Fibroblast of the aortic adventitia (primary cell): ENCODE measurements around the gene OXCT1. TPM values are rescaled to one million over a fixed set of nuclear protein-coding genes. Genes with fewer than 3 reads are reported as not detected.
"Not testable (repeated sequence)": the region's sequence is repeated elsewhere in the genome, so short reads cannot be mapped to it uniquely, and the experiment has no call there.

Experiments
- DNase-seq: peaks from one replicate; pipeline ENCODE4 v3.0.0-alpha.2; 2010; ENCODE audit warnings: low read depth
- H3K4me3 ChIP-seq: 2 replicates; pipeline ENCODE4 v1.5.1; 2011; ENCODE audit warnings: low read depth, mild to moderate bottlenecking, control low read depth, low read length, moderate library complexity
- CTCF ChIP-seq: IDR thresholded peaks from 2 replicates; pipeline ENCODE4 v1.5.1; 2011; ENCODE audit warnings: mild to moderate bottlenecking, low read length, control low read depth, inconsistent platforms; ENCODE audit not compliant: insufficient read depth
- total RNA-seq: library from RNA; depleted of rRNA; stranded (reverse); fragments of >200 nt; gene quantifications from 2 replicates; pipeline ENCODE4 v1.2.3, GENCODE V29; 2012; ENCODE audit warnings: low replicate concordance

Gene OXCT1
- total RNA-seq, 1 donor, result 36.4 TPM

- TF ChIP-seq CTCF, result no peak
- no peak overlapping the region for H3K4me3 ChIP-seq
- DNase-seq, result no peak
Measured at GRCh38 chr5:41820150-41820549, 50.1 kb downstream of the OXCT1 start.

GRCh38 chr5:41817625-41818301 is 52.5 kb downstream of the OXCT1 start:
- DNase-seq, result no peak
- no peak overlapping the region for H3K4me3 ChIP-seq
- no peak for TF ChIP-seq CTCF

GRCh38 chr5:41815663-41816229 is 54.5 kb downstream of the OXCT1 start:
- peak; percentile 14 for DNase-seq
- no peak overlapping the region for H3K4me3 ChIP-seq
- TF ChIP-seq CTCF, result no peak

- H3K4me3 ChIP-seq, result no peak overlapping the region
- no peak for DNase-seq
- no peak for TF ChIP-seq CTCF
Measured at GRCh38 chr5:41815261-41815660, 55.0 kb downstream of the OXCT1 start.

- DNase-seq, result not testable (repeated sequence)
Measured at GRCh38 chr5:41814306-41814705, 55.9 kb downstream of the OXCT1 start.

GRCh38 chr5:41812156-41812555 is 58.1 kb downstream of the OXCT1 start:
- DNase-seq, result no peak
- TF ChIP-seq CTCF, result no peak
- no peak overlapping the region for H3K4me3 ChIP-seq

More at GRCh38 chr5:41814306-41814705, 55.9 kb downstream of the OXCT1 start:
- H3K4me3 ChIP-seq, result not testable (repeated sequence)

- no peak for TF ChIP-seq CTCF
- no peak overlapping the region for H3K4me3 ChIP-seq
- no peak for DNase-seq
Measured at GRCh38 chr5:41809128-41809527, 61.1 kb downstream of the OXCT1 start.
